ENCODE results near the gene TEX11.

Gene TEX11

GRCh38 chrX:70482300-70482699 is 426.2 kb downstream of the TEX11 start:
- no peak overlapping the region for H3K4me3 ChIP-seq (ENCODE audit: insufficient read depth in 1 of 2, low read depth in 1 of 2, low read length in 2 of 2)
- WGBS = 60% methylated on average over 1 of the region's 2 CpGs
- H3K4me1 ChIP-seq (ENCODE audit: control insufficient read depth, insufficient read depth, low read depth, low read length) = peaks cover 11% of the 10 kb centered on the region
- H2BK120ac ChIP-seq (ENCODE audit: low read depth, low read length) = no peak overlapping the region
- peaks cover 0 to 2% of the 10 kb centered on the region in 2 experiments for H3K36me3 ChIP-seq (ENCODE audit: control insufficient read depth in 1 of 2, insufficient read depth in 2 of 2, low read depth in 1 of 2, low read length in 2 of 2)
- no peak overlapping the region for H4K91ac ChIP-seq (ENCODE audit: low read length)
- no peak overlapping the region for H3K4ac ChIP-seq (ENCODE audit: low read depth in 1 of 2, low read length in 2 of 2)
- H3K9me3 ChIP-seq (ENCODE audit: control insufficient read depth, low read length) = no peaks in the 10 kb centered on the region
- no peak overlapping the region for H2BK5ac ChIP-seq (ENCODE audit: low read depth, low read length, poor library complexity, severe bottlenecking)
- H2AK5ac ChIP-seq (ENCODE audit: low read length, severe bottlenecking) = no peak overlapping the region
- peaks cover 0 to 56% of the 10 kb centered on the region in 2 experiments for H3K27me3 ChIP-seq (ENCODE audit: control insufficient read depth in 1 of 2, insufficient read depth in 1 of 2, low read length in 2 of 2)
- H3K14ac ChIP-seq (ENCODE audit: low read length in 2 of 2) = no peak overlapping the region
- no peak overlapping the region for H3K23ac ChIP-seq (ENCODE audit: low read length in 2 of 2)
- H3K18ac ChIP-seq (ENCODE audit: low read depth in 1 of 2, low read length in 2 of 2) = no peak overlapping the region
- H3K4me2 ChIP-seq (ENCODE audit: low read length, poor library complexity, severe bottlenecking) = no peak overlapping the region
- no peak overlapping the region for H4K8ac ChIP-seq (ENCODE audit: low read length)
- H2BK12ac ChIP-seq (ENCODE audit: low read length in 2 of 2) = no peak overlapping the region
- H3K79me1 ChIP-seq (replicated peaks; ENCODE audit: low read length, poor library complexity, severe bottlenecking) = peaks cover 4% of the 10 kb centered on the region
- no peak overlapping the region for H3K27ac ChIP-seq (ENCODE audit: low read length, poor library complexity, severe bottlenecking)
- DNase-seq = no peak
- H2BK15ac ChIP-seq (ENCODE audit: low read depth, poor library complexity, severe bottlenecking) = no peak overlapping the region
- no peak overlapping the region for H2AFZ ChIP-seq (ENCODE audit: low read depth, low read length)
- no peak overlapping the region for H3K9ac ChIP-seq (ENCODE audit: low read length)

DNA sequence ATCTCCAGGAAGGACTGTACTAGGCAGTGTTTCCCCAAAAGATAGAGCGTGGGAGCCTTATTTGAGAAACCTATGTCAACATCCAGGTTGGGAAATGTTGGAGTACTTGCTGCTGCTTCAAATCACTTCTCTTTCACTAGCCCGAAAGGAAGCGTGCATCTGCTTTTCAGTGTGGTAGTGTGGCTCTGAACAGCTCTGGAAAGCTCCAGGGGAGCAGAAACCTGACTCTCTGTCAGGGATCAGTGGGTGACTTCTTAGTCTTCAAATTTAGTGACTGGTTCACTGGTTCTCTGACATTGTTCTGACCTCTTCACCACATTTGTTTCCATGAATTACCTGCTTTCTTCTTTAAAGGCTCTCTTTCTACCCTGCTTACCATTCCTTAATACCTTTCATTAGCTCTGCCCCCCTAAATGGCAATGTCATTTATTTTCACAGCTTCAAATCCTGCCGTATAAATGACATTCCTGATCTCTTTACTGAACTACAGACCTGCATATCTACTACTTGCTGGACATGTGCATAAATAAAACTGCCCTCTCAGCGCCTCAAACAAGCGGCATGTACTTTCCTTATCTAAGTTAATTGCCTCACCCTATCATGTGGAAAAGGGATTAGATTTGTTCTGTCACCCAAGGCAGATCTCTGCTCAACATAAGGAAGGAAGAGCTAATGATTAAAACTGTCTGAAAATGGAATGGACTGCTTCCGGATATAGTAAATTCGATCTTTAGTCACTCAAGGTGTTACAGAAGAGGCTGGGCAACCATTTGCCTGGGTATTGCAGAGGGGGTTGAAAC is 426.8 kb downstream of the TEX11 start:
- no peak overlapping the region for H2BK120ac ChIP-seq (ENCODE audit: low read depth, low read length)
- peaks cover 0 to 2% of the 10 kb centered on the region in 2 experiments for H3K36me3 ChIP-seq (ENCODE audit: control insufficient read depth in 1 of 2, insufficient read depth in 2 of 2, low read depth in 1 of 2, low read length in 2 of 2)
- DNase-seq = peak; percentile 54
- H3K4me2 ChIP-seq (ENCODE audit: low read length, poor library complexity, severe bottlenecking) = no peak overlapping the region
- H2BK12ac ChIP-seq (ENCODE audit: low read length in 2 of 2) = no peak overlapping the region
- peaks cover 4% of the 10 kb centered on the region for H3K79me1 ChIP-seq (replicated peaks; ENCODE audit: low read length, poor library complexity, severe bottlenecking)
- no peak overlapping the region for H2BK5ac ChIP-seq (ENCODE audit: low read depth, low read length, poor library complexity, severe bottlenecking)
- no peak overlapping the region for H3K4me3 ChIP-seq (ENCODE audit: insufficient read depth in 1 of 2, low read depth in 1 of 2, low read length in 2 of 2)
- WGBS = 58% methylated on average over 3 of the region's 8 CpGs
- no peak overlapping the region for H3K14ac ChIP-seq (ENCODE audit: low read length in 2 of 2)
- no peak overlapping the region for H3K9ac ChIP-seq (ENCODE audit: low read length)
- H3K27me3 ChIP-seq (ENCODE audit: control insufficient read depth in 1 of 2, insufficient read depth in 1 of 2, low read length in 2 of 2) = peaks cover 0 to 57% of the 10 kb centered on the region in 2 experiments
- H3K4ac ChIP-seq (ENCODE audit: low read depth in 1 of 2, low read length in 2 of 2) = no peak overlapping the region
- H4K8ac ChIP-seq (ENCODE audit: low read length) = no peak overlapping the region
- no peak overlapping the region for H4K91ac ChIP-seq (ENCODE audit: low read length)
- no peak overlapping the region for H2BK15ac ChIP-seq (ENCODE audit: low read depth, poor library complexity, severe bottlenecking)
- H2AFZ ChIP-seq (ENCODE audit: low read depth, low read length) = no peak overlapping the region
- peaks cover 12% of the 10 kb centered on the region for H3K4me1 ChIP-seq (ENCODE audit: control insufficient read depth, insufficient read depth, low read depth, low read length)
- H3K18ac ChIP-seq (ENCODE audit: low read depth in 1 of 2, low read length in 2 of 2) = no peak overlapping the region
- H3K9me3 ChIP-seq (ENCODE audit: control insufficient read depth, low read length) = no peaks in the 10 kb centered on the region
- peak overlapping the region; percentile 23 for H3K27ac ChIP-seq (ENCODE audit: low read length, poor library complexity, severe bottlenecking)
- no peak overlapping the region for H3K23ac ChIP-seq (ENCODE audit: low read length in 2 of 2)
- no peak overlapping the region for H2AK5ac ChIP-seq (ENCODE audit: low read length, severe bottlenecking)

GRCh38 chrX:70480660-70481018 is 427.9 kb downstream of the TEX11 start:
- 77% methylated on average over 7 of the region's 9 CpGs for WGBS
- peak overlapping the region; percentile 12 to 24 for H3K18ac ChIP-seq (ENCODE audit: low read depth in 1 of 2, low read length in 2 of 2)
- peak overlapping the region in 1 of 2 experiments; percentile 31 for H3K4me3 ChIP-seq (ENCODE audit: insufficient read depth in 1 of 2, low read depth in 1 of 2, low read length in 2 of 2)
- H2AFZ ChIP-seq (ENCODE audit: low read depth, low read length) = no peak overlapping the region
- peaks cover 0 to 53% of the 10 kb centered on the region in 2 experiments for H3K27me3 ChIP-seq (ENCODE audit: control insufficient read depth in 1 of 2, insufficient read depth in 1 of 2, low read length in 2 of 2)
- peak; percentile 62 for DNase-seq
- peaks cover 0 to 2% of the 10 kb centered on the region in 2 experiments for H3K36me3 ChIP-seq (ENCODE audit: control insufficient read depth in 1 of 2, insufficient read depth in 2 of 2, low read depth in 1 of 2, low read length in 2 of 2)
- no peak overlapping the region for H3K4ac ChIP-seq (ENCODE audit: low read depth in 1 of 2, low read length in 2 of 2)
- peak overlapping the region in 1 of 2 experiments; percentile 39 for H2BK12ac ChIP-seq (ENCODE audit: low read length in 2 of 2)
- no peak overlapping the region for H3K27ac ChIP-seq (ENCODE audit: low read length, poor library complexity, severe bottlenecking)
- no peak overlapping the region for H3K4me2 ChIP-seq (ENCODE audit: low read length, poor library complexity, severe bottlenecking)
- peak overlapping the region; percentile 31 for H3K9ac ChIP-seq (ENCODE audit: low read length)
- peaks cover 12% of the 10 kb centered on the region for H3K4me1 ChIP-seq (ENCODE audit: control insufficient read depth, insufficient read depth, low read depth, low read length)
- H3K9me3 ChIP-seq (ENCODE audit: control insufficient read depth, low read length) = no peaks in the 10 kb centered on the region
- no peak overlapping the region for H4K91ac ChIP-seq (ENCODE audit: low read length)
- no peak overlapping the region for H3K23ac ChIP-seq (ENCODE audit: low read length in 2 of 2)
- peaks cover 4% of the 10 kb centered on the region for H3K79me1 ChIP-seq (replicated peaks; ENCODE audit: low read length, poor library complexity, severe bottlenecking)
- H4K8ac ChIP-seq (ENCODE audit: low read length) = no peak overlapping the region
- H2BK5ac ChIP-seq (ENCODE audit: low read depth, low read length, poor library complexity, severe bottlenecking) = no peak overlapping the region
- no peak overlapping the region for H2AK5ac ChIP-seq (ENCODE audit: low read length, severe bottlenecking)
- peak overlapping the region; percentile 19 for H2BK120ac ChIP-seq (ENCODE audit: low read depth, low read length)
- H3K14ac ChIP-seq (ENCODE audit: low read length in 2 of 2) = no peak overlapping the region
- H2BK15ac ChIP-seq (ENCODE audit: low read depth, poor library complexity, severe bottlenecking) = no peak overlapping the region

DNA sequence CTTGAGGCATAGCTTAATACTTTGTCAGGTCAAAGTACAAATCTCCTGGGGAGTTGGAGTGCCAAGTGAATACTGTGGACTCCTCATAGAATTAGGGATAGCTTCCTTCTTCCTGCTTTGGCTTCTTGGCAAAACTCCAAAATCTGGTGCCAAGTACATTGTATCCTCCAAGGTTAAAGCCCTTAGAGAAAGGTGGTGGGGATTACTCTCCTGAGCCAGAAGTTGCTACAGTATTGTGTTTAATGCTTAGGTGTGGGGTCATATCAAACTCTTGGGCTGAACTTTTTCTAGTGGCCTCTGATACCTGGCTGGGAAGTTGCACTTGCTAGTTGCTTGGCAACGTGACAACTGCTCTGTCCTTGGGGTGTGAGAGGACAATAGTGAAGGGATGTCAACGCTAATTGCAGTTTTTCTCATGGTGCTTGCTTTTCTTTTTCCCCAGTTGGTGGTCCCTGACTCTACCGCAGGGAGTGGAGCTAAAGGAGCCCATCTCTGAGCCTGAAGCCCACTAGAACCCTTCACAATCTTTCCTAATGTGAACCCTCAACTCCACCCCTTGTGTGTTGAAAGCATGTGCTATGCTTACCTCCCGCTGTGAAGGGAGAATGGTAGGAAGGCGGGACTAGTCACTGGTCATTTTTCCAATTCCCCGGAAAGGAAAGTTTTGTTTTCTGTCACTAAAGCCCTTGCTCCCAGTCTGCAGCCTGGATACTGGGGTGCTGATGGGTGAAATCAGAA is 428.4 kb downstream of the TEX11 start:
- Histone ChIP-seq H3K27ac (ENCODE audit: low read length, poor library complexity, severe bottlenecking) (no peak overlapping the region), H3K9ac (ENCODE audit: low read length) (no peak overlapping the region), H3K4me2 (ENCODE audit: low read length, poor library complexity, severe bottlenecking) (no peak overlapping the region), H3K79me1 (replicated peaks; ENCODE audit: low read length, poor library complexity, severe bottlenecking) (peaks cover 4% of the 10 kb centered on the region), H2BK12ac (ENCODE audit: low read length in 2 of 2) (no peak overlapping the region), H3K18ac (ENCODE audit: low read depth in 1 of 2, low read length in 2 of 2) (peak overlapping the region; percentile 24 to 33), H2BK5ac (ENCODE audit: low read depth, low read length, poor library complexity, severe bottlenecking) (no peak overlapping the region), H4K8ac (ENCODE audit: low read length) (no peak overlapping the region), H2BK120ac (ENCODE audit: low read depth, low read length) (no peak overlapping the region), H3K23ac (ENCODE audit: low read length in 2 of 2) (no peak overlapping the region), H2BK15ac (ENCODE audit: low read depth, poor library complexity, severe bottlenecking) (no peak overlapping the region), H3K14ac (ENCODE audit: low read length in 2 of 2) (no peak overlapping the region), H3K27me3 (ENCODE audit: control insufficient read depth in 1 of 2, insufficient read depth in 1 of 2, low read length in 2 of 2) (peaks cover 0 to 49% of the 10 kb centered on the region in 2 experiments), H3K36me3 (ENCODE audit: control insufficient read depth in 1 of 2, insufficient read depth in 2 of 2, low read depth in 1 of 2, low read length in 2 of 2) (no peaks in the 10 kb centered on the region), H2AK5ac (ENCODE audit: low read length, severe bottlenecking) (no peak overlapping the region), H3K4ac (ENCODE audit: low read depth in 1 of 2, low read length in 2 of 2) (no peak overlapping the region), H3K4me1 (ENCODE audit: control insufficient read depth, insufficient read depth, low read depth, low read length) (peaks cover 12% of the 10 kb centered on the region), H2AFZ (ENCODE audit: low read depth, low read length) (no peak overlapping the region), H4K91ac (ENCODE audit: low read length) (no peak overlapping the region), H3K9me3 (ENCODE audit: control insufficient read depth, low read length) (no peaks in the 10 kb centered on the region), H3K4me3 (ENCODE audit: insufficient read depth in 1 of 2, low read depth in 1 of 2, low read length in 2 of 2) (peak overlapping the region in 1 of 2 experiments; percentile 31)
- WGBS = 69% methylated on average over 5 of the region's 6 CpGs
- DNase-seq = no peak

All from mesenchymal stem cell (in vitro differentiated cells and primary cell).